ENCODE data around the gene SOAT1.
"Not testable (repeated sequence)": the region's sequence is repeated elsewhere in the genome, so short reads cannot be mapped to it uniquely, and the experiment has no call there.

Gene SOAT1

DNA sequence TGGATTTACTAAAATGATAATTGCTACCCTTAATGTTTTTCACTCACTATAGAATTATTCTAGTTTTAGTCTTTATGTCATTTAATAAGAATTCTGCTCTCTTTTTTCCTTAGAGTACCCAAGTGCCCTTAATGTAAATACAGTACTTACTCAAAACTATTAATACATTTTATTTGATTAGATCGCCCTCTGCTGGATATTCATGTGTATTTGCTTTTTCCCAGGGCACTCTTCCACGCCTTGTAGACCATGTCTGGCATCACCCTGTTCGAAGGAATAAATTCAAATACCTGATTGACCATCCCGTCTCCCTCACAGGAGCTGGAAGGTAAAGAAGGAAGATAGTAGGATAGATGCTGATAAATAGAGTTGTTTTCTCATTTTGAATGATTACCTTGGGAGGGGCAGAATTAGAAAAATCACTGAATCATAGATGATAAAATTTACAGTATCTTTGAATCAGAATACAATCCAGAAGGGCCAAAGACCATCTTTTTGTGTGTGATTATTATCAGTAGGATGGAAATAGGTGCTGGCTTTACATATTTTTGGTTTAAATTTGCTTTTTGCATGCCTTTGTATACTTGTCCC, 76.2 kb downstream of the SOAT1 start:
- Histone ChIP-seq H3K27me3 (ENCODE audit: control insufficient read depth in 2 of 2, insufficient read depth in 2 of 2, low read length in 2 of 2) (no peaks in the 10 kb centered on the region), H3K9me3 (ENCODE audit: control insufficient read depth in 2 of 2, low read length in 2 of 2) (no peaks in the 10 kb centered on the region), H3K4me3 (ENCODE audit: low read length in 2 of 2) (no peak overlapping the region), H3K36me3 (ENCODE audit: control insufficient read depth in 2 of 2, insufficient read depth in 2 of 2, low read length in 2 of 2) (no peaks in the 10 kb centered on the region), H3K27ac (ENCODE audit: low read depth in 2 of 2, low read length in 2 of 2) (no peak overlapping the region), H3K9ac (ENCODE audit: low read depth in 1 of 2, low read length in 2 of 2) (no peak overlapping the region), H3K4me1 (ENCODE audit: control insufficient read depth in 2 of 2, insufficient read depth in 2 of 2, low read length in 2 of 2) (peaks cover 0 to 3% of the 10 kb centered on the region in 2 donors)

DNA sequence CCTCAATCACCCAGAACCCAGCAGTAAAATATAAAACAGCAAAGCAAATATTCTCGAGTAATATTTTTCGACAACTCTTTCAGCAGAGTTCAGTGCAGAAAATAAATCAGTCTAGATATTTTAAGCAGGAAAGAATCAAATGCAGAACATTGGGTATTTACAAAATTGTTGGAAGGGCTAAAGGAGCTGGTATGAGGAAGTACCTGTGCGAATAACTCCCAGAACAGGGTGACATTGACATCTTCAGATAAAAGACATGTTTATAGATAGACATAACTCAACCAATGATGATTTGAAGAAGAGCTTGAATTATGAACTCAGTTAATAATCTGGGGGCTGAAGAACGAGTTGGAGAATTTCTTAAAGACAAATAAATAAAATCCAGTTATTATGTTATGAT, 78.6 kb downstream of the SOAT1 start:
- Histone ChIP-seq H3K27me3 (ENCODE audit: control insufficient read depth in 2 of 2, insufficient read depth in 2 of 2, low read length in 2 of 2) (no peaks in the 10 kb centered on the region), H3K9ac (ENCODE audit: low read depth in 1 of 2, low read length in 2 of 2) (no peak overlapping the region), H3K4me1 (ENCODE audit: control insufficient read depth in 2 of 2, insufficient read depth in 2 of 2, low read length in 2 of 2) (no peaks in the 10 kb centered on the region), H3K9me3 (ENCODE audit: control insufficient read depth in 2 of 2, low read length in 2 of 2) (no peaks in the 10 kb centered on the region), H3K4me3 (ENCODE audit: low read length in 2 of 2) (no peak overlapping the region), H3K36me3 (ENCODE audit: control insufficient read depth in 2 of 2, insufficient read depth in 2 of 2, low read length in 2 of 2) (no peaks in the 10 kb centered on the region), H3K27ac (ENCODE audit: low read depth in 2 of 2, low read length in 2 of 2) (no peak overlapping the region)

DNA sequence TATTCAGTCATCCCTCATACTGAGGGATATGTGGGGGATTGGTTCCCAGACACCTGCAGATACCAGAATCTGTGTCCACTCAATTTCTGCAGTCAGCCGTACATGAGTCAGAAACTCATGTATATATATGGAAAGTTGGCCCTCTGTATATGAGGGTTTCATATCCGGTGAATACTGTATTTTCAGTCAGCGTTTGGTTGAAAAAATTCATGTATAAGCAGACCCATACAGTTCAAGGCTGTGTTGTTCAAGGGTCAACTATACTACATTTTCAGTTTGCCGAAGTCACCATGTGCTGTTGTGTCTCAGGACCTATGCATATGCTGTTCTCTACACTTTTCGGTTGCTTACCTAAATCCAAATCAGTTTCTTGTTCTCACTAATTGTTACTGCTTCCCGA, 82.6 kb downstream of the SOAT1 start:
- Histone ChIP-seq H3K4me3 (ENCODE audit: low read length in 2 of 2) (no peak overlapping the region), H3K9me3 (ENCODE audit: control insufficient read depth in 2 of 2, low read length in 2 of 2) (no peaks in the 10 kb centered on the region), H3K9ac (ENCODE audit: low read depth in 1 of 2, low read length in 2 of 2) (no peak overlapping the region), H3K36me3 (ENCODE audit: control insufficient read depth in 2 of 2, insufficient read depth in 2 of 2, low read length in 2 of 2) (no peaks in the 10 kb centered on the region), H3K4me1 (ENCODE audit: control insufficient read depth in 2 of 2, insufficient read depth in 2 of 2, low read length in 2 of 2) (no peaks in the 10 kb centered on the region), H3K27ac (ENCODE audit: low read depth in 2 of 2, low read length in 2 of 2) (no peak overlapping the region), H3K27me3 (ENCODE audit: control insufficient read depth in 2 of 2, insufficient read depth in 2 of 2, low read length in 2 of 2) (no peaks in the 10 kb centered on the region)

DNA sequence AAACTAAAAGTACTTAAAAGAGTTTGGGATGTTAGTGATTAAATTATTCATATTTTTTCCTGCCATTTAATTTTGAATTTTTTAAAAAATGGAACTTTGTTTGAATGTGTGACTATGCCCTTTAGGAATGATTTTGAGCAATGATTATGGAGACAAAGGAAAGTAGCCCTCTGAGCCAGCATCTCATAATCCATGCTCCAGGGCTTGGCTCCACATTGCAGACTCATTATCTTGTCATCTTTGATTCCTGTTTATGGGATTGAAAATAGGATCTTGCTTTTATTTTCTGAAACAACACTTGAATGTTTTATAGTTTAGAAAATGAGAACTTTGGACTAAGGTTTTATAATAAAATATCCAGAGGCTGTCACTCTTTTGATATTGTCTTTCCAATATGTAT, 86.7 kb downstream of the SOAT1 start:
- no peaks in the 10 kb centered on the region for H3K9me3 ChIP-seq (ENCODE audit: control insufficient read depth in 2 of 2, low read length in 2 of 2)
- H3K4me3 ChIP-seq (ENCODE audit: low read length in 2 of 2): no peak overlapping the region
- H3K36me3 ChIP-seq (ENCODE audit: control insufficient read depth in 2 of 2, insufficient read depth in 2 of 2, low read length in 2 of 2): no peaks in the 10 kb centered on the region
- H3K27me3 ChIP-seq (ENCODE audit: control insufficient read depth in 2 of 2, insufficient read depth in 2 of 2, low read length in 2 of 2): no peaks in the 10 kb centered on the region
- no peak overlapping the region for H3K27ac ChIP-seq (ENCODE audit: low read depth in 2 of 2, low read length in 2 of 2)
- H3K4me1 ChIP-seq (ENCODE audit: control insufficient read depth in 2 of 2, insufficient read depth in 2 of 2, low read length in 2 of 2): no peaks in the 10 kb centered on the region
- H3K9ac ChIP-seq (ENCODE audit: low read depth in 1 of 2, low read length in 2 of 2): no peak overlapping the region

DNA sequence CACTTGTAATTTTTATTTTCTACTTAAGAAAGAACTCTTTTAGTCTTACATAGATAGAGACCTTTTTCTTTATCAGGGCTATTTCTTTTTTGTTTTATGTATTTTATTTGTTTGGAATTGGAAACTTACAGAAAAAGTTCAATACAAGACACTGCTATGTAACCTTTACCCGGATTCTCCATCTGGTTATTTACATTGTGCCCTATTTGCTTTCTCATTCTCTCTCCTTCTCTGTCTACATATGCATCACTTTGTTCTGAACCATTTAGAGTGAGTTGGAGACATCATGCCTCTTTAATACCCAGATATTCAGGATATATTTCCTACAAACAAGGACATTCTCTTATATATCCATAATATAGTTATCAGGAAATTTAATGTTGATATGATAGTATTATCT, 90.4 kb downstream of the SOAT1 start:
- Histone ChIP-seq H3K36me3 (ENCODE audit: control insufficient read depth in 2 of 2, insufficient read depth in 2 of 2, low read length in 2 of 2) (no peaks in the 10 kb centered on the region), H3K9me3 (ENCODE audit: control insufficient read depth in 2 of 2, low read length in 2 of 2) (no peaks in the 10 kb centered on the region), H3K27me3 (ENCODE audit: control insufficient read depth in 2 of 2, insufficient read depth in 2 of 2, low read length in 2 of 2) (no peaks in the 10 kb centered on the region), H3K4me1 (ENCODE audit: control insufficient read depth in 2 of 2, insufficient read depth in 2 of 2, low read length in 2 of 2) (no peaks in the 10 kb centered on the region), H3K27ac (ENCODE audit: low read depth in 2 of 2, low read length in 2 of 2) (no peak overlapping the region), H3K4me3 (ENCODE audit: low read length in 2 of 2) (no peak overlapping the region), H3K9ac (ENCODE audit: low read depth in 1 of 2, low read length in 2 of 2) (no peak overlapping the region)

DNA sequence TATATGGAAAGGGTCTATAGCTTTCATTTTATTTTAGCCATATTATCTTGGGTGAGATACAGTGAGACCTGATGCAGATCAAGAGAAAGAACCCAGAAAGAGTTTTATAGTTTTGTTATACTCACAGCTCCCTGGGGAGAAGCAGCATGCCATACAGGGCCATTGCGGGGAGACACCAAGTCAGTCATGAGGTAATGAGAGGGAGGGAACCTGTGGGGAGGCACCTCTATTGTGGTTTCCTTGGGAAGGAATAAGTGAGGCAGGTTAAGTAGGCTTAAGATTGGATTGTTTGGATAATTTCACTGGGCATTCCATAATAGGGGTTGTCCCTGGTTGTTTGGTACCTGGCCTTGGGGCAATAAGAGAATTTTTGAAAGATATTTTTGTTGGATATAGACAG, 91.9 kb downstream of the SOAT1 start:
- no peaks in the 10 kb centered on the region for H3K36me3 ChIP-seq (ENCODE audit: control insufficient read depth in 2 of 2, insufficient read depth in 2 of 2, low read length in 2 of 2)
- no peaks in the 10 kb centered on the region for H3K27me3 ChIP-seq (ENCODE audit: control insufficient read depth in 2 of 2, insufficient read depth in 2 of 2, low read length in 2 of 2)
- H3K9ac ChIP-seq (ENCODE audit: low read depth in 1 of 2, low read length in 2 of 2): no peak overlapping the region
- H3K9me3 ChIP-seq (ENCODE audit: control insufficient read depth in 2 of 2, low read length in 2 of 2): no peaks in the 10 kb centered on the region
- no peaks in the 10 kb centered on the region for H3K4me1 ChIP-seq (ENCODE audit: control insufficient read depth in 2 of 2, insufficient read depth in 2 of 2, low read length in 2 of 2)
- H3K27ac ChIP-seq (ENCODE audit: low read depth in 2 of 2, low read length in 2 of 2): no peak overlapping the region
- no peak overlapping the region for H3K4me3 ChIP-seq (ENCODE audit: low read length in 2 of 2)

DNA sequence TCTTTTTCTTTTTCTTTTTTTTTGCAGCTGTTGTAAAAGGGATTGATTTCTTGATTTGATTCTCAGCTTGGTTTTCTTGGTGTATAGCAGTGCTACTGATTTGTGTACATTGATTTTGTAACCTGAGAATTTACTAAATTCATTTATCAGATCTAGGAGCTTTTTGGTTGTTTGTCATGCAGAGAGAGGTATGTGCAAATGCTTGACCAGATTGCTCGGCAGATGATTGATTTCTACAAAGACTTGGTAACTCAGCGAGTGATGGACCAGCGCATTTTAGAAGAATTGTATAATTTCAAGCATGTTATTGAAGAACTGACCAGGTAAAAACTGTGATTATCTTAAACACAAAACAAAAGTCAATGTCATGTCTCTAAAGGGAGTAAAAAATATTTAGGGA, 100.1 kb downstream of the SOAT1 start:
- Histone ChIP-seq H3K9ac (ENCODE audit: low read depth in 1 of 2, low read length in 2 of 2) (no peak overlapping the region), H3K27ac (ENCODE audit: low read depth in 2 of 2, low read length in 2 of 2) (no peak overlapping the region), H3K4me3 (ENCODE audit: low read length in 2 of 2) (no peak overlapping the region)

DNA sequence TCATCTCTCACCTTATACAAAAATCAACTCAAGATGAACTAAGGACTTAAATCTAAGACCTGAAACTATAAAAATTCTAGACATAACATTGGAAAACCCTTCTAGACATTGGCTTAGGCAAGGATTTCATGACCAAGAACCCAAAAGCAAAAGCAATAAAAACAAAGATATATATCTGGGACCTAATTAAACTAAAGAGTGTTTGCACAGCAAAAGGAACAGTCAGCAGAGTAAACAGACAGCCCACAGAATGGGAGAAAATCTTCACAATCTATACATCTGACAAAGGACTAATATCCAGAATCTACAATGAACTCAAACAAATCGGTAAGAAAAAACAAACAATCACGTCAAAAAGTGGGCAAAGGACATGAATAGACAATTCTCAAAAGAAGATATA, 105.8 kb downstream of the SOAT1 start:
- not testable (repeated sequence) for H3K4me3 ChIP-seq (ENCODE audit: low read length in 2 of 2); H3K9me3 ChIP-seq (ENCODE audit: control insufficient read depth in 2 of 2, low read length in 2 of 2); H3K36me3 ChIP-seq (ENCODE audit: control insufficient read depth in 2 of 2, insufficient read depth in 2 of 2, low read length in 2 of 2); H3K9ac ChIP-seq (ENCODE audit: low read depth in 1 of 2, low read length in 2 of 2); H3K27me3 ChIP-seq (ENCODE audit: control insufficient read depth in 2 of 2, insufficient read depth in 2 of 2, low read length in 2 of 2); H3K27ac ChIP-seq (ENCODE audit: low read depth in 2 of 2, low read length in 2 of 2); H3K4me1 ChIP-seq (ENCODE audit: control insufficient read depth in 2 of 2, insufficient read depth in 2 of 2, low read length in 2 of 2)

More for the DNA sequence above, 100.1 kb downstream of the SOAT1 start:
- Histone ChIP-seq H3K4me1 (ENCODE audit: control insufficient read depth in 2 of 2, insufficient read depth in 2 of 2, low read length in 2 of 2) (no peaks in the 10 kb centered on the region), H3K36me3 (ENCODE audit: control insufficient read depth in 2 of 2, insufficient read depth in 2 of 2, low read length in 2 of 2) (no peaks in the 10 kb centered on the region), H3K27me3 (ENCODE audit: control insufficient read depth in 2 of 2, insufficient read depth in 2 of 2, low read length in 2 of 2) (no peaks in the 10 kb centered on the region), H3K9me3 (ENCODE audit: control insufficient read depth in 2 of 2, low read length in 2 of 2) (no peaks in the 10 kb centered on the region)

All from mucosa of rectum (tissue), 2 donors.